Cardiac muscle cell (in vitro differentiated cells and primary cell): ENCODE data around the gene CDY2A. TPM values are rescaled to one million over a fixed set of nuclear protein-coding genes. Genes with fewer than 3 reads are reported as not detected.

Experiments used
- polyA plus RNA-seq: library from polyadenylated mRNA; unstranded; fragments of >200 nt; fragmentation: Nextera tagmentation; extraction: Ambion mirVana; gene quantifications from 2 replicates; pipeline ENCODE4 v1.2.1, GENCODE V29; 2016
- total RNA-seq: library from RNA; depleted of rRNA; stranded (reverse); fragments of >200 nt; gene quantifications from 2 replicates; pipeline ENCODE4 v1.2.3, GENCODE V29; 2016

The CDY2A gene
- total and polyA plus RNA-seq, 2 experiments from 2014 or later, result not detected

Other genes starting within 250 kb of the CDY2A start
- gene CDY2B, start 145.6 kb upstream of the CDY2A start, total RNA-seq, result not detected in 2 replicates
- not detected in 2 replicates for gene CDY2B, start 145.6 kb upstream of the CDY2A start, polyA plus RNA-seq